Measurements from ENCODE around the gene PHOX2B. TPM values are rescaled to one million over a fixed set of nuclear protein-coding genes. Genes with fewer than 3 reads are reported as not detected.

Gene PHOX2B
- total and polyA plus RNA-seq, 2 of the 8 experiments (the other 6 are each of a cell fraction or from before 2014, with no cell fraction given): not detected

GRCh38 chr4:41701983-41702382 lies 46.5 kb downstream of the PHOX2B start:
- Histone ChIP-seq H3K18ac (ENCODE audit: extremely low read depth, low read length) (no peak overlapping the region), H2AFZ (ENCODE audit: low read length) (no peak overlapping the region), H2BK5ac (ENCODE audit: low read depth, low read length) (no peak overlapping the region), H4K5ac (ENCODE audit: insufficient read length, low read depth, low read length) (no peak overlapping the region), H3K23me2 (ENCODE audit: low read depth, low read length) (no peaks in the 10 kb centered on the region), H2BK20ac (ENCODE audit: low read length) (no peak overlapping the region), H3K27ac (ENCODE audit: low read depth, low read length) (no peak overlapping the region), H3K23ac (ENCODE audit: insufficient read length) (no peak overlapping the region), H3K27me3 (replicated peaks in 1 of 4; ENCODE audit: control insufficient read depth in 3 of 4, extremely low read depth in 1 of 4, insufficient read depth in 3 of 4, low read length in 3 of 4) (no peaks in the 10 kb centered on the region; a peak in 1 of 7 replicates), H3K4ac (replicated peaks; ENCODE audit: insufficient read length, low read depth, low read length) (no peak overlapping the region), H4K8ac (ENCODE audit: extremely low read depth, insufficient read depth, low read length) (no peak overlapping the region), H2BK12ac (ENCODE audit: low read depth, low read length) (no peak overlapping the region), H3K79me1 (ENCODE audit: low read depth, low read length) (no peaks in the 10 kb centered on the region), H2AK5ac (ENCODE audit: low read depth, low read length) (no peak overlapping the region), H3K4me2 (ENCODE audit: insufficient read depth in 1 of 2, low read depth in 2 of 2, low read length in 2 of 2) (no peak overlapping the region), H3K56ac (replicated peaks; ENCODE audit: insufficient read length, low read depth, low read length) (no peak overlapping the region), H2BK120ac (replicated peaks; ENCODE audit: low read depth, low read length) (no peak overlapping the region), H3K4me1 (replicated peaks in 1 of 4; ENCODE audit: control insufficient read depth in 3 of 4, insufficient read depth in 4 of 4, low read length in 3 of 4) (no peaks in the 10 kb centered on the region), H2BK15ac (ENCODE audit: low read length) (no peak overlapping the region), H4K20me1 (replicated peaks in 1 of 2; ENCODE audit: control insufficient read depth in 1 of 2, insufficient read depth in 2 of 2, low read length in 2 of 2) (no peaks in the 10 kb centered on the region), H3K9me3 (ENCODE audit: insufficient read depth in 2 of 2, low read depth in 1 of 2, low read length in 1 of 2) (no peaks in the 10 kb centered on the region), H4K91ac (replicated peaks; ENCODE audit: insufficient read length, low read length) (no peak overlapping the region), H3K36me3 (ENCODE audit: control insufficient read depth in 2 of 4, insufficient read depth in 4 of 4, low read length in 3 of 4) (no peaks in the 10 kb centered on the region), H3K79me2 (ENCODE audit: control insufficient read depth in 1 of 2, insufficient read depth in 2 of 2, low read length in 2 of 2) (no peaks in the 10 kb centered on the region), H3K4me3 (ENCODE audit: extremely low read depth in 1 of 4, insufficient read depth in 2 of 4, low read depth in 3 of 4, low read length in 4 of 4) (no peak overlapping the region), H3K9ac (replicated peaks in 1 of 4; ENCODE audit: extremely low read depth in 1 of 4, low read depth in 3 of 4, low read length in 3 of 4) (no peak overlapping the region), H3K14ac (ENCODE audit: insufficient read length) (no peak overlapping the region)
- DNase-seq (ENCODE audit: low read depth in 1 of 2, low spot score in 2 of 2): no peak
- FAIRE-seq: no peak
- ChIA-PET POLR2A (ENCODE audit: partially characterized antibody) (no interaction called here), CTCF (ENCODE audit: partially characterized antibody) (interaction anchor here (0.9 to 2.0 kb wide), 4 partner anchors 9 to 182 kb away, joined by 3 to 10 read pairs (median 4); no protein-coding TSS in a partner anchor)
- 87% methylated on average over 3 of the region's 3 CpGs; no CpG with 5 or more reads in 1 of the 2 experiments for WGBS, 2 experiments (ENCODE audit: extremely low coverage in 1 of 2, insufficient coverage in 1 of 2, insufficient read length in 1 of 2, insufficient replicate concordance in 2 of 2, low coverage in 1 of 2, low lambda C conversion rate in 2 of 2, missing lambda C conversion rate in 1 of 2)
- TF ChIP-seq SAP30 (IDR thresholded peaks at IDR 0.05; ENCODE audit: insufficient read depth, insufficient replicate concordance, low read length) (no peak), CHD2 (IDR thresholded peaks at IDR 0.05; ENCODE audit: low read length) (no peak)
